ENCODE measurements around the gene PGAP1.

PGAP1 gene

GRCh38 chr2:196783431-196784094, 142.9 kb downstream of the PGAP1 start:
- DNase-seq = no peak

All from activated CD8-positive, alpha-beta memory T cell treated with anti-CD3 and anti-CD28 coated beads, Interleukin-2, amount 50 U/mL, for 48 hours (primary cell).